GM19452 (cell line): Measurements from ENCODE around the gene TRIM3.
"Not testable (repeated sequence)": the region's sequence is repeated elsewhere in the genome, so short reads cannot be mapped to it uniquely, and the experiment has no call there.

Source experiments
- ATAC-seq: cut with Tn5 transposase; IDR thresholded peaks from one replicate; pipeline ENCODE4 v1.9.1; 2021; ENCODE audit not compliant: unreplicated experiment

TRIM3 gene

DNA sequence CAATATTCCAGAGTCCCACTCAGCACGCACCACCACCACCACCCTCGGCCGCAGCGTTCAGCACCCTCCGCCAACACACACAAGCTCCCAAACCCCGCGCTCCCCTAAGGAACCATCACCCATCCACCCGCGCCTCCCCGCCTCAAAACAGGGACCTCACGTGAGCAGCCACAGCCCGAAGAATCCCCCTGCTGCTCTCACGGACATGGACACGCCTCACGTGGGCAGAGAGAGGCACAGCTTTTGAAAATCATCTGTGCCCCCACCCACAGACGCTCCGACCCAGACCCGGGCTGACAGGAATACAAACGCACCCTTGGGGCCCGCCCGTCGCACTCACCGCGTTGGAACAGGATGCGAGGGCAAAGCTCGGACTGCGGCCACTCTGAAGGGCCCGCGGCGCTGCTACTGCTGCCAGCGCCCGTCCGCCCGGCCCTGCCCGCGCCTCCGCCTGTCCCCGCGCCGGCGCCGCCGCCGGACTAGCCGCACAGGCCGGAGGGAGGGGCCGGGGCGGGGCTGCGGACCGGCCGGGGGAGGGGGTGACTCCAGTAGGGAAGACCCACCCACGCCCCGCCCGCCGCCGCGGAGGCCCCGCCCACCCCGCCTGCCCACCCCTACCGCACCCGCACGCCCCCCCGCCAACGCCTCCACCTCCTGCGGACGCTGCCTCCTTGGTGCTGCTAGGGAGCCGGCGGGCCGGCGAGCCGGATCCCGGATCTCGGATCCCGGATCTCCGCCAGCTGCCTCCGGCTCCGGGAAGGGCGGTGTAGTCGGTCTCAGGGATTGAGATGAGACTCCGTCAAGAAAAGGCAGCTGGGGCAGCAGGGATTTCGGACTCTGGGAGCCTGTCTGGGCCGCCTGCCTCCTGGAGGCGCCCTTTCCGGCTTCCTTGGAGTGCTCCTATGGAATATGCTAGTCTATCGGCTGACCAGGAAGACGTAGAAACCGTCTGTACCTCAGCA, at the start of gene TRIM3:
Gene TRIM3 (minus strand): TSS at position 491 of the 962 bp plus-strand sequence. CDS start 8,246 bp downstream, outside the sequence.
- ATAC-seq, result peak; percentile 62

- ATAC-seq, result no peak
Observed at GRCh38 chr11:6523253-6523652, 49.5 kb upstream of the TRIM3 start.

GRCh38 chr11:6521946-6522345, 48.2 kb upstream of the TRIM3 start:
- not testable (repeated sequence) for ATAC-seq

- ATAC-seq, result no peak
Observed at GRCh38 chr11:6520265-6520664, 46.5 kb upstream of the TRIM3 start.

DNA sequence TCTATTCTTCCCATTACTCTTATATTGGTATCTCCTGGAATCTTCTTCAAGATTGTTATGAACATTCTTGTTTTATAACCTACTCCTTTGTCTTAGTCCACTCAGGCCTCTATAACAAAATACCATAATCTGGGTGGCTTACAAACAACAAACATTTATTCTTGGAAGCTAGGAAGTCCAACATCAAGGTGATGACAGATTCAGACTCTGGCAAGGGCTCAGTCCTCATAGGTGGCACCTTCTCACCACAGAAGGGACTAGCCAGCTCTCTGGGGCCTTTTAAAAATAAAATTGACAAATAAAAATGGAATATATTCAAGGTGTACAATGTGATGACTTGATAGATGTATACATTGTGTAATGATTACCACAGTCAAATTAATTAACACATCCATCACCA, 43.1 kb upstream of the TRIM3 start:
- ATAC-seq, result no peak

GRCh38 chr11:6505577-6506240, 32.0 kb upstream of the TRIM3 start:
- no peak for ATAC-seq

DNA sequence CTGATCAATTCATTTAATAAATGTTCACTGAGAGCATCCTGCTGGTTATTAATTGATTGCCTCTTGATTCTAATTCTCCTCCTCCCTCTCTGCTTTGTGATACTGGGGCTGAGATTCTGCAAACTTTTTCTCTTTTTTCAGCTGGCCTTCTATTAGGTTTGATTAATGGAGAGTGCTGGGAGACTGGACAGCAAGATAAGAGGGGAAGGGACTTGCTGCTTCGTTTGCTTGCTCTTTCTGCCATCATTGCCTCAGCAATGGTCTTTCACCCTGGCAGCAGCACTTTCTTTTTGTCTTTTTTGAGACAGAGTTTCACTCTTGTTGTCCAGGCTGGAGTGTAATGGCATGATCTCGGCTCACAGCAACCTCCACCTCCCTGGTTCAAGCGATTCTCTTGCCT, 30.4 kb upstream of the TRIM3 start:
- ATAC-seq, result no peak

GRCh38 chr11:6502382-6502781, 28.6 kb upstream of the TRIM3 start:
- ATAC-seq, result no peak

DNA sequence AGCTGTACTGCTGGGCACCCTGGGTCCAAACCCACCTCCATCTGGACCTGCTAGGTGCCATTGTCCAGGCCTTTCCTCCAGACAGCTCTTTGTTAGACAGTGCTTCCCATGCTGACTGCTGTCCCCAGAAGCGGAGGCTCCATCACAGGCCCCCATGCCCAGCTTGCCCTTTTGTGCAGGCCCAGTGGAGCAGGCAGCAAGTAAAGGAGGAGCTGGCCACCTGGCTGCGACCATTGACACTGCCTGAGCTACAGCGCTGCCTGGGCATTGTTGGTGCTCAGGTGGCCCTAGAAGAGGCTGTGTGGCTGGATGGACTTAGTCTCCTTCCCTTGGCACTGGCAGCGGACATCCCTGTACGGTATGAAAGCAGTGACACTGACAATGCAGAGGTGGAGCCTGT, 24.8 kb upstream of the TRIM3 start:
- ATAC-seq, result no peak

DNA sequence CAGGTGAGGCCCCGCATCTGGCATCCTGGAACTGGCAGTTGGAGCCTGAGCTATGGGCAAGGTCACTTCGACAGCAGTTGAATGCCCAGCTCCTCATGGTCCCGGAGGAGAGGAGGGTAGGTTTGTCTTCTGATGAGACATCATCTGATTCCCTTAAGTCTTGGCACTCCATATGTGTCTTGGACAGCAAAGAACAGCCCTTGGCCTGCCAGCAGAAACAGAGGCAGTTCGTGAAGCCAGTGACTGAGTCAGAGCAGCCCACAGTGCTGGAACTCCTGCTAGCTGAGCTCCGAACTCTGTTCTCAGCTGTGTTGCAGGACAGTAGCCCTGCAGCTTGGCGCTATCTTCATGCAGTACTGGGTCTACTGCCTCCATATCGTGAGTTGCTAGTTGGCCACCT, 24.4 kb upstream of the TRIM3 start:
- no peak for ATAC-seq

- no peak for ATAC-seq
Observed at GRCh38 chr11:6497069-6497839, 23.5 kb upstream of the TRIM3 start, which contains the start of gene DNHD1. DNHD1 (plus strand) TSS chr11:6497280; CDS start chr11:6498216, 936 bp downstream.

- ATAC-seq, result no peak
Observed at GRCh38 chr11:6489306-6489705, 15.6 kb upstream of the TRIM3 start.

DNA sequence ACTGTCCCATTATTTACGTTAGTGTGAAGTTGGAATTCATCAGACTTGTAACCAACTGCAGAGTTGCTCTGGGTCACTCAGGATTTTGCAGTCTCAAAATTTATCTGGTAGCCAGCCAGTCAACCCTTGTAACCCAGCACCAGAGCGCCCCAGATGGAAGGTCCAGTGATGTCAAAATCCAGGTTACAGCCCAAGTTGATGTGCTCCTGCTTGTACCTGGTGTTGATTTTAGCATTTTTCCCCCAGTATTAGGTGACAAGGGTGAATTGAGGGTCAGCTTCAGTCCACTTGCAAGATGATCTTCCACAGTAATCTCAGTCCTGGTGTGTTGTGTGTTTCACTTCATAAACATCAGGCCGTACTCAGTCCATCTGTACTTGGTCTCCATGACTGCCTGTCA, 15.1 kb upstream of the TRIM3 start:
- ATAC-seq, result no peak

DNA sequence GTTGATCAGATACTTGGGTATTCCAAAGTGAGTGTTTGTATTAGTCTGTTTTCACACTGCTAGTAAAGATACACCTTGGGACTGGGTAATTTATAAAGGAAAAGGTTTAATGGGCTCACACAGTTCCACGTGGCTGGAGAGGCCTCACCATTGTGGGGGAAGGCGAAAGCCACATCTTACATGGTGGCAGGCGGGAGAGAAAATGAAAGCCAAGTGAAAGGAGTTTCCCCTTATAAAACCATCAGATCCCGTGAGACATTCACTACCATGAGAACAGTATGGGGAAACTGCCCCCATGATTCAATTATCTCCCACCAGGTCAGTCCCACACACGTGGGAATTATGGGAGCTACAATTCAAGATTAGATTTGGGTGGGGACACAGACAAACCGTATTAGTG, 14.6 kb upstream of the TRIM3 start:
- no peak for ATAC-seq

DNA sequence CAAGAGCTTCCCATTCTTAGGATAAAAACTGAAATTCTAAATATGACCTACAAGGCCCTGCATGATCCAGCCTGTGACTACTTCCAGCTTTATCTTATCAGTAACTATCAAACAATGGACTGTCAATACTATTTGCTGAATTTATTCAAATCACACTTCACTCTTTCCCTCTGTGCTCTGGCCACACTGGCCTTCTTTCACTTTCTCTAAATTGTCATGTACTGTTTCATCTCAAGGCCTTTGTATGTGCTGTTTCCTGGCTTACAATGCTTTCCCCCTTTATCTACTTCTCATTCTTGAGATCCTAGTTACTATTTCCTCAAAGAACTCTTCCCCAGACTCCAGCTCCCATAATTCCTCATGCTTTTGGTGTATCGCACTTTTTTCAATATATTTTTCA, 13.2 kb upstream of the TRIM3 start:
- ATAC-seq, result no peak

- ATAC-seq, result no peak
Observed at GRCh38 chr11:6486256-6486655, 12.5 kb upstream of the TRIM3 start.

- no peak for ATAC-seq
Observed at GRCh38 chr11:6485661-6486060, 11.9 kb upstream of the TRIM3 start.

- ATAC-seq, result no peak
Observed at GRCh38 chr11:6483015-6483414, 9.3 kb upstream of the TRIM3 start.

DNA sequence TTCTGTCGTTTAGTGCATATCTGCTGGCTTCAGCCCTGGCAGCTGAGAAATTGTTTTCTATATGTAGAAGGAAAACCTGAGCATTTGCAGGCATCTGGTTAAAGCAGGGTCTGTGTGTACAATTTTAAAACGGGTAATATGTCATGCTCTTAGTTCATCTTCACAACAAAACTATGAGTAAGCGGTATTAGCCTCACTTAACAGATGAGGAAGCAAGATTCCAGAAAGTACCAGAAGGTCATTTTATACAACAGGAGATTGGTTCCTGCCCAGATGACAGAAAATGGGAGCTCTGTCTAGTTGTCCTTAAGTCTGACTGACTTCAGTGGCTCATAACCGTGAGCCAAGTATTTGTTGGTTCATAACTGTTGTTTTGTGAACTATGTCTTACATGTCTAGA, 8.7 kb upstream of the TRIM3 start:
- no peak for ATAC-seq

- ATAC-seq, result no peak
Observed at GRCh38 chr11:6481924-6482275, 8.2 kb upstream of the TRIM3 start.
